ENCODE data around the gene COL25A1. TPM values are rescaled to one million over a fixed set of nuclear protein-coding genes. Genes with fewer than 3 reads are reported as not detected.

COL25A1 gene
- total RNA-seq, 1 donor from 2014 or later: 0.68 TPM

DNA sequence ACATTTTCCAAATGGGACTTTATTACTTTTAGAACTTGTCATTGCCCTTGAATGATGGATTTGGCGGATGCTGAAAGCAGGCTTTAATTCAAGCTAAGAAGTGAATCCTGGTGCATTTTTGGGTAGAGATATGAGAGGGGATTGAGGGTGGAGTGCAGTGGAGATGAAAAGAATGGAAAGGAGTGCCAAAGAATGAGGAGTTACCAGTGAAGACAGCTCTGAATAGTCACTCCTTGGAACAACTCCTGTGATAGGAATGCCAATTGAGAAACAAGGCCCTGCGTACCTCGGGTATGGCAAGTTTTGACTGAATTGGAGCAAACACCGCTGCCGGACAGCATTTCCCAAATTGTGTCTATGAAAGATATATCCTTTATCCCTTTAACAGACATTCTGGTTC, 503.2 kb downstream of the COL25A1 start:
- DNase-seq: no peak

DNA sequence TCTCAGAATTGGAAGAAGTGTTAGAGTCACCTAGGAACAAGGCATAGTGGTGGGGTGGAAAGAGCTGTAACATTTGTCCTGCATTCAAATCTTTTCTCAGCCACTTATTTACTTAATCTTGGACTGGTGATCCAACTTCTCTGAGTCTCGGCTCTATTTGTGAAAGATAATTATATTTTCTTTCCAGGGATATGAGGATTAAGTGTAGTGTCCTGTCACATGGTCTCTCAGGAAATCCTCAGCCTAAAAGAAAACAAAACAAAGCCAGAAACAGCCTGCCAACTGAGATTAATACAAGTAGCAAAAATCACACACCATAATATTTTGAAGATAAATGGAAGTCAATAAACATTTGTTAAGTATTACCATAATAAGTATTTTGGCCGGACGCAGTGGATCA, 506.3 kb downstream of the COL25A1 start:
- peak; percentile 43 for DNase-seq

DNA sequence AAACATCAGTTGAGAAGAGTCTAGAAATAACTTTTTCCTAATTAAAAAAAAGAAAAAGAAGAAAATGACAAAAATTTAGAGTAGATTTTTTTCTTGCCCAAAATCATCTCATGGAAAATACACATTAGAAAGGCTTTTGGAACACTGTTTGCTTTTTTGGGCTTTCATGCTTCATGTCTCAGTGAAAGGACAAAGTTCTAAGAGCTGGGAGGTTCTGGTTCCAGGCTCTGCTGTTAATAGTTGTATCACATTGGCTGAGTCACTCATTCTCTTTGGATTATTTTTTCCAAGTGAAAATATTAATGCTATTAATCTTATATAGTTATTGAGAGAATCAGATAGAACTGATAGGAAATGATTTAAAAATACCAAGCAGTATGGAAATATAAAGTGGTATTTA, 506.7 kb downstream of the COL25A1 start:
- DNase-seq: peak; percentile 3

DNA sequence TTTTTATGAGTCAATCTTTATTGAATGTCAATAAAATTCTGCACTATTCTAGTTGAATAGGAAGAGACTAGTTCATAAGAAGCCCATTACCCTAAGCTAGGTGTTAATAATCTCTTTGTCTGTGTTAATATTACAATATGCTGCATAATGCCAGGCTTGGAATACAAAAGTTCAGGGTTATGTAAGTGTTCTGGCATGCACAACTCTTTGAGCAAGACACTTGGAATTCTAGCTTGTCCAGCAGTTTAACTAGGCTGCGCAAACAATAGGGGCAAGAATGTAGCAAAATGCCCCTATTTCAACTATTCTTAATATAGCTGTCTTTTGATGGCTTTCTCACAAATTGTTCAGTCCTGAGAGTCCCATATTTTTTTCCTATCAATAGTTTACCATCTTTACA, 508.3 kb downstream of the COL25A1 start:
- DNase-seq: no peak

DNA sequence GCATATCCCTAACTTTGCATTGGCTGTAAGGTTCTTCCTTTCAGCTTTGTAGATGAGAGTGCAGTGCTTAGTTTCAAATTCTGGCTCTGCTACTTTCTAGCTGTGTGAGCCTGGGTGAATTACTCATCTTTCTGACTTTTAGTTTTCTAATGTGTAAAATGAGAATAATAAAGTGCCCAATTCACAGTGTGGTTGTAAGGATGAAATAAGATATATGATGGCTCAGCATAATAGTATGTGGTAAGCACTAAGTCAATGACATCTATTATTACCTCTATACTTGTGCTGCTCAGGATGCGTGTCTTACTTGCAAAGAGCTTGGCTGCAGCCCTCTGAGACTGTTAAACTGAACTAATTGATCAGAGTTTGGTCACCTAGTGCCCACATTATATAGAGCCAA, 509.0 kb downstream of the COL25A1 start:
- no peak for DNase-seq

DNA sequence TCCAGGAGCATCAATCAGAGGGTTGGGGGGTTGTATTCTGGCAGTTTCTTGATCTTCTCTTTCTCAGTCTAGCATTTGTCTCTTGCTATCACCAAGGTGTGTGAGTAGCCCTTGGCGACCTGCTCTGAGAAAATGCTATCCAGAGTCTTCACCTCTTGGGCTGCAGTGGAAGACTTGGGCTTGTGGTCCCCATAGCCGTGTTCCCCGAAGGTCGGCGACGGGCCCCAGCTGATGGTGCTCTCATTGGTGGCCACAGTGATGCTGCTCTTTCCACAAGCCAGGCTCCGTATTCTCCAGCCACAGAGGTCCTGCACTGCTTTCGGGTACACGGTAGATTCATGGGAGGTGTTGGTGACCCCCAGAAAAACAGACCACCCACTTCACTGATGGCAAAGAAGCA, 513.7 kb downstream of the COL25A1 start:
- no peak for DNase-seq

DNA sequence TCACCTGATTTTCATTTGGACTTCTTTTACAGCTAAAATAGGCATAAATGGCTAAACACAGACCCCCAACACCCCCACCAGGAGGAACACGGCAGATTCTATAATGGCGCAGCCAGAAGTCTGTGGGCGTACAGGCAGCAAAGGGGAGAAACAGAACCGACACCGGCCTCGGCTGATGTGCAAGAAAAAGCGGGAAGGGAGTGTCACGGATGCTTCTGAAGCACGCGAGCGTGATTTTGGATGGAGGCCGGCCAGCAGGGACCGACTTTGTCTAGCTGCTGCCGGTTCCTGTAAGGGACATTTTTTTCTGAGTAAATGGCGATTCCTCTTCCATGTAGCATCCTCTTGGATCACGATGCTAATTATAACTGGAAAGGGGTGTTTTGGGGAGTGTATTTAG, 514.7 kb downstream of the COL25A1 start:
- DNase-seq: no peak

DNA sequence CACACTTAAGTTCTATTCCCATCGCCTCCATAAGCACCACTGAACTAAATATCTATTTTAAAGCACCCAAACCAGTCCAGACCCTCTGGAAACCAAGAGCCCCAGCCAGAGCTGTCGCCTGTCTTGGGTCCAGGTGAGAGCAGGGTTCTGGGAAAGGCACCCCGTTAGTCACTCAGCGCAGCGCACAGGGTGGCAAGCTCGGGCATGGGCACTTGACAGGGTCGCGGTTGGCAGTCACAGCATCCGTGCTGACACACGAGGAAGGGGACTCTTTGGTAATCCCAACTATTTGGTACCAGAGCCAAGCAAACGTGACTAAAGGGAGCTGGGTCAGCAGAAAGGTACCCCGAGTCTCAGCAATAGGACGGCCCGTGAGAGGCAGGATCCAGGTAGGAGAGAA, 515.4 kb downstream of the COL25A1 start:
- no peak for DNase-seq

DNA sequence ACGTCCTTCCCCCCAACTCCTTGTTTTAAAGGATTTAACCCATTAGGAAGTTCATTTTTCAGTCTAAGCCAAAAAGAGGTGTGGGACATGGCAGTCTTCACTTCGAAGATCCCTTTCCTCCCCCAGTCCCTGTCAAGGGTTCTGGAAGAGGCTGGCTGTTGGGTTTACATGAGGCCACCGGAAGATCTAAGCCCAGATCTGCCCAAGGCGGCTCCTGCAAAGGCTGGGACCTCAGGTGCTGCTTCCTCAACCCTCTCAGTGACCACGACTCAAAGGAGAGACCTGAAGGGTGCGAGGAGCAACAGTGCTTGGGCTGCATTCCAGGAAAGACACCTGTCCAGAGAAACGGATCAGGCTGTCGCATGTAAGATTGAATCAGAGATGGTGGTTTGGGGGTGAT, 516.1 kb downstream of the COL25A1 start:
- DNase-seq: no peak

DNA sequence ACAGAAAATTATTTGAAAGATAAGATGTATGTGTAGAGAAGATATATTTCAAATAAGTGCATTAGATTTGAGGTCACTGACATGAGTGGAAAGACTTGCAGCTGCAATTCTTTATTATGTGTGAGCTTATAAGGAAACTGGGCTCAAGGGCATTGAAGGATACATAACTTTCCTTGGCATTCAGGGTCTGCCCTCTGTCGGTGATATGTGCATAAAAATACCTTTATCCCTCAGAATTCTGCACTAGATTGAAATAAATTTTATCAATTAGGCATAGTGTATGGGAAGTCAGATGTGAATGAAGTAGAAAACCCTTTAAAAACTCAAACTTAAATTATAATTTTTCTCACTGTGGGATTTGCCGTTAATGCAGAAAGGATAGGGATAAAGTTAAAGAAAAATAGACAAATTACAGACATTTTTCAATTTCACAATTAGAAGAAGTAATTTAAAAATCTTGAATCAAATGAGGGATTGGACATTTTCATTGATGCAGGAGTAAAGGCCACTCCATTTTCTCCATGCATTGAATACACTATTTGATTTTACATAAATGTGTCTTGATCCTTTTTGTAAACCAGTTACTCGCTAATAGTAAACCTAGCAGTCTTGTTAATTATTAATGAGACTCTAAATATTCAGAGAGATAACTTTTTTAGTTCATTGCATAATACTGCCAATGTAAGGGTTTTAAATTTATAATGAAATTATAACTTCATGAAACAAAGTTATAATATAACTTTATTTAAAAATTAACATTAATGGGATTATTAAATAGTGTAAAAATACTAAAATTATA, 518.6 kb downstream of the COL25A1 start:
- peak; percentile 53 for DNase-seq

DNA sequence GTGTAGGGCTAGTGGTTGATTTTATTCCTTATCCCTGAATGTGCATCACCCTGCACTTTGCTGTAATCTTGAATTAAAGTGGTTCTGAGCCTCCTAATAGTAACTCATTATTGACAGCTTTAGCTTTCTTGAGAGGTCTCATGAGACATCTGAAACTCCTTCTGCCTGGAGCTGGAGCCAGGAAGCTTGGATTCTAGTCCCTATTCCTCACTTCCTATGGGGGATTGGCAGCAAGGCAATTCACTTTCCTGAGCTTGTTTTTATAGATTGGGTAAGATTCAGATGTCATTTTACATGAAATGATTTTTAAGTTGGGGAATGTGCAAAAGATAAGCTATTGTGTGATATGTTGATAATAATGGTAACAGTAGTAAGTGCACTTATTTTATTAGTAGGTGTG, 522.5 kb downstream of the COL25A1 start:
- DNase-seq: peak; percentile 52

DNA sequence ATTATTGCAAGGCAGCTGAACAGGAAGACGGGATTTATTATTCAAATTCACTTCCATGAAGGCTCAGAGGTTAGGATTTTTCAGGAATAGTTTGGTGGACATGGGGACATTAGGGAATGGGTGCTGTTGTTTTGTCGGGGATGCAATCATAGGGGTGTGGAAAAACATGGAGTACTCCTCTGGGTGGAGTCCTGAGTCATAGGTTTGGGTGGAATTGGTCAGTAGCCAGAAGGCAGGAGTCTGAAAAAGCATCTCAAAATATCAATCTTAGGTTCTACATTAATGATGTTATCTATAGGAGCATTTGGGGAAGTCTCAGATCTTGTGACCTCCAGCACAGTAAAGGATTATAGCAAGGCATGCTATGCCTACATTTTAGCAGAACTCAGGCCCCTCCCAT, 525.1 kb downstream of the COL25A1 start:
- DNase-seq: no peak

DNA sequence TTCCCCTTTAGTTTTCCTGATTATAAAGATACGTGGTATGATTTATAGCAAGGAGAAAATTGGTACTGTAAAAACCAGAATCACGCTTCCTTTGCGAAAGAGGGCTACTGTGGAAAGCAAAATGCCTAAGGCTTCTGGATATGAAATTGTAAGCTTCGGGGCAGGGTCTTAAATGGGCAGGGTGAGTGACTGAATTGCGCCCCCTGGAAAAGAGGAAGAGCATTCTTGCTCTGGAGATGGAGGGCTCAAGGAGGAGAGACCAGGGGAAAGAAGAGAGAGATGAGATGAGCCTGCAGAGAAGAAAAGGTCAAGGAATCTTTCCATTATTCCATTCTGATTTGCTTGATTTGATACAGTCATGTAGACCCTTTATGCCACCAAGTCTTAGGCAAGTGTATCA, 526.5 kb downstream of the COL25A1 start:
- DNase-seq: no peak

DNA sequence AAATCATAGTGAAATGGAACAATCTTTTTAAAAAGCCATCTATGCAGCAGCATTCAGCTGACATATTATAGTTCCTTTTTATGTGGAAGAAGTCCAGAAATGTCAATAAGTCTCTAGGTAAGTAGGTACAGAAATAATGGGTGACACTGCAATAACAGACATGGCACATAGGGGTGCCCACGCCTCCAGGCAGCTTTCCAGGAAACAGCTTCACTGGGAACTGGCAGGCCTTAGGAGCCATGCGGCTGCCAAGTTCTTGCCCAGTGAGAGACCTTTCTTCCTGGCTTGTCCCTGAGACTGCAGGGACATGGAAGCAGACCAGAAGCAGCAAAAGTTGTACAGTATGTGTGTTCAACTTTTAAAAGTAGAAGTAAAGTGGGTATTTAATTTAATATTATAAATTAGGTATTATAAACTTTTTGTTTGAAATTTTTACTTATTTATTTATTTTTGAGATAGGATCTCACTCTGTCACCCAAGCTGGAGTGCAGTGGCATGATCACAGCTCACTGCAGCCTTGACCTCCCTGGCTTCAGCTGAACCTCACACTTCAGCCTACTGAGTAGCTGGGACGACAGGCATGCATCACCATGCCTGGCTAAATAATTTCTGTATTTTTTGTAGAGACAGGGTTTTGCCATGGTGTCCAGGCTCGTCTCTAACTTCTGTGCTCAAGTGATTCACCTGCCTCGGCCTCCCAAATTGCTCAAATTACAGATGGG, 527.5 kb downstream of the COL25A1 start:
- peak; percentile 47 for DNase-seq

DNA sequence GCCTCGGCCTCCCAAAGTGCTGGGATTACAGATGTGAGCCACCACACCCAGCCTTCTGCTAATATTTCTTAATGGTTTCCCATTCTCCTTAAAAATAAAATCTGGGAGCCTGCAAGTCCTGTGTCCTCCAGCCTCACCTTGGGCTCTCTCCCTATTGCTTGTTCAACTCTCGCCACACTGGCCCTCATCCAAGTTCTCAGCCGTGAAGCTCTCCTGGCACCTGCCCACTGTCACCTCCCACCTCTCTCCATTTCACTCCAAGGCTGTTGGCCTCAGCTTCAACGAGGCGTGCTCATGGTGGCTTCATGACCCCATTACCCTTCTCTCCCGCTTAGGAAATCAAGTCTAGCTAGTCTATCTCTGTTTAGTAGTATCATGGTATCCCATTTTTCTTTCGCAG, 530.1 kb downstream of the COL25A1 start:
- DNase-seq: no peak

DNA sequence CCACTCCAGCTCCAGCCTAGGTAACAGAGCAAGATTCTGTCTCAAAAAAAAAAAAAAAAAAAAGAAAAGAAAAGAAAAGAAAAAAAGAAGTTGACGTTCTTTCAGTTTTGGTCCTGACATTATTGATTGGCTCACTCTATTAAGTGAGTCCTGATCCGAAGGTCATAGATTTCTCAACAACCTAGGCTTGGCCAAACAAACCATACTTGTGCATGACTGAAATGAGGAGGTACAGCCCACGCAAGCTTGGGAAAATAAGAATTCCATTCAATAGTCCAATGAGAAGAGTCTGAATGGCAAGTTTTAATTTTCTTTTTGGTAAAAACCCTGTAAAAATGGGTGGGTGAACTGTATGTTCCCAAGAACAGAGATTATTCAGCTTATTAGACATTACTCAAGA, 536.4 kb downstream of the COL25A1 start:
- DNase-seq: no peak

DNA sequence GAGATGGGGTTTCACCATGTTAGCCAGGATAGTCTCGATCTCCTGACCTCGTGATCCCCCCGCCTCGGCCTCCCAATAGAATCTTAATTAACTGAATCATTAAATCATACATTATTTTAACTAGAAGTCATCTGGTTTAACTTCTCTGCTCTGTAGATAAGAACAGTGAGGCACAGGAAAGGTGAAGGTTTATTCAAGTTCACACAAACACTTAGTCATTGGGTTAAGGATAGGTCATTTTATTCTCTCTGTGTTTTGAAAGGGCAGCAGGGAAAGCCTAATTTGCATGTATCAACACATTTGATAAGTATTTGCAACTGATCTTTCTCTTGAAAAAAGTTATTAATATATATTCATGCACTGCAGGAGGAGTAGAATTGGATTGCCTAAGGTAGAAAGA, 538.5 kb downstream of the COL25A1 start:
- no peak for DNase-seq

DNA sequence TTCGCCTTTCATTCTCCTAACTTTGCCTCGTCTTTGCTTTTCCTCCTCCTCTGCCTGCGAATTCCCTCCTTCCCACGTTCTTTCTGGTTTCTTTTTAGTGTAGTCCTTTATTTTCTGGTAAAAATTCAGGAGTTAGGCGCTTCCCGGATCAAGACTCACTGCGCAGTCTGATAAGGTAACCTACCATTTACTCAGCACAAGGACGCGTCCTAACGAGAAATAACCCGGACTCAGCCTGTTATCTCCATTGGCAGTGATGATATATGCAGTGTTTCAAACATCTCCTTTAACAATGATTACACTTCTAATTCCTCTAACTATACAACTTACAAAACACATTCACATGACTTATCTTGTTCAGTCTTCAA, 539.2 kb downstream of the COL25A1 start:
- DNase-seq: peak; percentile 9

DNA sequence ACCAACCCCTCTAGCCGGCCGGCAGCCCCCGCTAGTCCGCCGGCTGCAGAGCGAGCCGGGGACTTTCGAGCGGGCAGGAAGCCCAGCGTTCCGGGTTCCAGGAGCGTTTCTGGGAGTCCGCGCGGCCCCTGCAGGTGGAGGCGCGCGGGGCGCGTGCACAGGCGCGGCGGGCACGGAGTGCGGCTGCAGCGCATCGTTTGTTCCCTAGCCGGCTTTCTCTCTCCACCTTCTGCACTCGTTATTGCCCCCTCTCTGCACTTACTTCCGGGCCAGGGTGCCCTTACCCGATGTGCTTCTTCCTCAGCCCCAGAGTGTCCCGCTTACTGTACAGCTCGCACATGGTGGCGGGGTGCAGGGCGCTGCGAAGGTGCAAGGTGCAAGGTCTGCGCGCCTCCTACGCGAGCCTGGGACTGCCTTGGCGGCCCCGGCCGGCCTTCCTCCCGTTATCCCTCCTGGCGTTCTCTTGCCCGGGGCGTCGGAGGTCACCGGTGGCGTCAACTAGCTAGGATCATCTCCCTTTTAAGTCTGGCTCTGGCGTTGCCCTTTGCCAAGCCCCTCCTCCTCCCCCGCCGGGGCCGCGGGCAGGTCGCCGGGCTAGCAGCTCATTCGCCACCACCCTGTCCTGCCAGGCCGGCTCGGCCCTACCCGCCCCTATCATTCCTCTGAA, 539.8 kb downstream of the COL25A1 start, which contains the start of gene ETNPPL:
ETNPPL (minus strand) TSS at position 495 of the 667 bp plus-strand sequence; CDS start at position 340, 155 bp downstream.
- peak; percentile 21 for DNase-seq
